Measurements from ENCODE around the gene KLHL21. TPM values are rescaled to one million over a fixed set of nuclear protein-coding genes. Genes with fewer than 3 reads are reported as not detected.

Gene KLHL21
- total RNA-seq, 1 experiment from 2014 or later = 17.6 TPM

- no peak overlapping the region for H3K27ac Mint-ChIP-seq
Measured at GRCh38 chr1:6585841-6586240, 16.8 kb downstream of the KLHL21 start.

More at GRCh38 chr1:6585841-6586240, 16.8 kb downstream of the KLHL21 start:
- ChIA-PET CTCF (interaction anchor here (0.6 to 0.9 kb wide), 3 partner anchors 30 to 61 kb away, joined by 3 to 4 read pairs (median 3); no protein-coding TSS in a partner anchor), POLR2A (interaction anchor here (0.6 kb wide), 1 partner anchor 112 kb away, joined by 3 read pairs; no protein-coding TSS in a partner anchor)
- no peaks in the 10 kb centered on the region for H3K9me3 Mint-ChIP-seq
- peaks cover 9% of the 10 kb centered on the region; the same call in 1 of the 2 replicates for H3K36me3 Mint-ChIP-seq
- peaks cover 3% of the 10 kb centered on the region for H3K4me1 Mint-ChIP-seq
- DNase-seq (ENCODE audit: low spot score) (no peak), ATAC-seq (no peak)
- no peak for TF ChIP-seq ELF4 (CRISPR knock-in tag; IDR thresholded peaks at IDR 0.05; ENCODE audit: low read depth)
- TF ChIP-seq ZNF281 (CRISPR knock-in tag; IDR thresholded peaks at IDR 0.05) = no peak
- no peak for TF ChIP-seq SOX15 (CRISPR knock-in tag; IDR thresholded peaks at IDR 0.05)
- no peak for TF ChIP-seq CBFB (CRISPR knock-in tag; IDR thresholded peaks at IDR 0.05; ENCODE audit: low read depth)
- no peak for TF ChIP-seq STAT6 (CRISPR knock-in tag; conservative IDR thresholded peaks at IDR 0.05; ENCODE audit: low read depth)
- TF ChIP-seq ZNF512 (CRISPR knock-in tag; IDR thresholded peaks at IDR 0.05; ENCODE audit: borderline replicate concordance) = no peak
- TF ChIP-seq JUN (CRISPR knock-in tag; IDR thresholded peaks at IDR 0.05) = no peak
- TF ChIP-seq CDX4 (CRISPR knock-in tag; IDR thresholded peaks at IDR 0.05; ENCODE audit: borderline replicate concordance) = no peak
- TF ChIP-seq ZBTB43 (CRISPR knock-in tag; IDR thresholded peaks at IDR 0.05) = no peak
- TF ChIP-seq ERG (CRISPR knock-in tag; IDR thresholded peaks at IDR 0.05) = no peak
- TF ChIP-seq IRF2 (CRISPR knock-in tag; IDR thresholded peaks at IDR 0.05; ENCODE audit: borderline replicate concordance, low read depth) = no peak
- no peak for TF ChIP-seq E2F5 (CRISPR knock-in tag; IDR thresholded peaks at IDR 0.05)
- H3K4me3 Mint-ChIP-seq = no peak overlapping the region
- no peaks in the 10 kb centered on the region for H3K27me3 Mint-ChIP-seq (ENCODE audit: low read depth)

All from WTC11 (cell line).